A549 treated with dexamethasone at 1 μM for 4 hours (cell line): ENCODE data around the gene COL4A3. TPM values are rescaled to one million over a fixed set of nuclear protein-coding genes. Genes with fewer than 3 reads are reported as not detected.

ENCODE experiments used
- total RNA-seq: library from RNA; stranded (reverse); fragments of 200-300 nt; extraction: Qiagen RNA extraction; gene quantifications from 5 replicates; pipeline ENCODE4 v1.2.3, GENCODE V29; 2022

Gene COL4A3
- 0.46 to 1.3 TPM (median 0.74 TPM) in 5 replicates for total RNA-seq

GRCh38 chr2:227163998-227164762 lies at the start of gene COL4A3, which contains the start of gene COL4A4:
Gene COL4A3, plus strand, starts transcription at chr2:227164624. Its CDS starts 103 bp downstream, at chr2:227164727.
Gene COL4A4, minus strand, starts transcription at chr2:227164205. Its CDS starts 16,722 bp downstream, at chr2:227147483.

GRCh38 chr2:227324995-227325838 lies 160.8 kb downstream of the COL4A3 start, which contains the start of gene MFF:
Gene MFF, plus strand, starts transcription at chr2:227325251. Its CDS starts 5,415 bp downstream, at chr2:227330666.

Other genes starting within 250 kb of the COL4A3 start
- gene COL4A4, start 419 bp upstream of the COL4A3 start, total RNA-seq, result 1.5 to 2.8 TPM (median 1.9 TPM) in 5 replicates
- 103 to 117 TPM (median 107 TPM) in 5 replicates for gene MFF, start 160.6 kb downstream of the COL4A3 start, total RNA-seq
- gene TM4SF20, start 214.7 kb downstream of the COL4A3 start, total RNA-seq, result 5.8 to 8.7 TPM (median 8.0 TPM) in 5 replicates
- not detected in 5 replicates for gene SCYGR1, start 223.3 kb downstream of the COL4A3 start, total RNA-seq